ENCODE results near the gene TAF1B.

The TAF1B gene

DNA sequence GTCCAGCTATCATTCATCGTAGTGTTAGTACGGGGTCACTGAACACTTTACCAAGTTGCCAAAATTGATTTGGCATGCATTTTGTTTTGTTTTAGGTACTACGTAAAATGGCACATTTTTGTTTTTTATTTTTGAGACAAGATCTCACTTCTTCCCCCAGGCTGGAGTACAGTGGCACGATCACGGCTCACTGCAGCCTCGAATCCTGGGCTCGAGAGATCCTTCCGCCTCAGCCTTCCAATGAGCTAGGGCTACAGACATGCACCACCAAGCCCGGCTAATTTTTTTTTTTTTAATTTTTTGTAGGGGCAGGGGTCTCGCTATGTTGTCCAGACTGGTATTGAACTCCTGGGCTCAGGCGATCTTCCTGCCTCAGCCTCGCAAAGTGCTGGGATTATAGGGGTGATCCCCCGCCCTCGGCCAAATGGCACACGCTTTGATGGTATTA lies 786 bp downstream of the TAF1B start:
- Histone ChIP-seq H3K27ac (ENCODE audit: low read depth, low read length) (peak overlapping the region; percentile 83), H4K20me1 (ENCODE audit: low read depth, low read length) (peaks cover 5% of the 10 kb centered on the region; the same call in 1 of the 2 replicates), H3K4me2 (ENCODE audit: low read depth, low read length, poor library complexity, severe bottlenecking) (peak overlapping the region; percentile 88), H3K9ac (ENCODE audit: low read length) (peak overlapping the region; percentile 74), H2AFZ (ENCODE audit: low read depth, low read length, severe bottlenecking) (peak overlapping the region; percentile 85), H3K27me3 (ENCODE audit: low read length) (no peaks in the 10 kb centered on the region), H3K9me2 (replicated peaks; ENCODE audit: insufficient read depth, low read length) (no peaks in the 10 kb centered on the region), H3K36me3 (ENCODE audit: low read length) (peaks cover 22% of the 10 kb centered on the region; the same call in 1 of the 2 replicates), H3F3A (ENCODE audit: insufficient read depth) (peaks cover 16% of the 10 kb centered on the region), H3K79me2 (ENCODE audit: insufficient read depth, low read length) (peaks cover 51% of the 10 kb centered on the region), H3K4me3 (ENCODE audit: insufficient read depth, low read length, poor library complexity, severe bottlenecking) (peak overlapping the region; percentile 89), H3K9me3 (ENCODE audit: insufficient read depth, low read length) (no peaks in the 10 kb centered on the region)
- no peak for TF ChIP-seq EZH2phosphoT487 (conservative IDR thresholded peaks at IDR 0.05; ENCODE audit: low read length)
- TF ChIP-seq, protein P1, sequence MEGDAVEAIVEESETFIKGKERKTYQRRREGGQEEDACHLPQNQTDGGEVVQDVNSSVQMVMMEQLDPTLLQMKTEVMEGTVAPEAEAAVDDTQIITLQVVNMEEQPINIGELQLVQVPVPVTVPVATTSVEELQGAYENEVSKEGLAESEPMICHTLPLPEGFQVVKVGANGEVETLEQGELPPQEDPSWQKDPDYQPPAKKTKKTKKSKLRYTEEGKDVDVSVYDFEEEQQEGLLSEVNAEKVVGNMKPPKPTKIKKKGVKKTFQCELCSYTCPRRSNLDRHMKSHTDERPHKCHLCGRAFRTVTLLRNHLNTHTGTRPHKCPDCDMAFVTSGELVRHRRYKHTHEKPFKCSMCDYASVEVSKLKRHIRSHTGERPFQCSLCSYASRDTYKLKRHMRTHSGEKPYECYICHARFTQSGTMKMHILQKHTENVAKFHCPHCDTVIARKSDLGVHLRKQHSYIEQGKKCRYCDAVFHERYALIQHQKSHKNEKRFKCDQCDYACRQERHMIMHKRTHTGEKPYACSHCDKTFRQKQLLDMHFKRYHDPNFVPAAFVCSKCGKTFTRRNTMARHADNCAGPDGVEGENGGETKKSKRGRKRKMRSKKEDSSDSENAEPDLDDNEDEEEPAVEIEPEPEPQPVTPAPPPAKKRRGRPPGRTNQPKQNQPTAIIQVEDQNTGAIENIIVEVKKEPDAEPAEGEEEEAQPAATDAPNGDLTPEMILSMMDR (IDR thresholded peaks at IDR 0.05; ENCODE audit: insufficient read depth, low read length, poor library complexity, severe bottlenecking): no peak

DNA sequence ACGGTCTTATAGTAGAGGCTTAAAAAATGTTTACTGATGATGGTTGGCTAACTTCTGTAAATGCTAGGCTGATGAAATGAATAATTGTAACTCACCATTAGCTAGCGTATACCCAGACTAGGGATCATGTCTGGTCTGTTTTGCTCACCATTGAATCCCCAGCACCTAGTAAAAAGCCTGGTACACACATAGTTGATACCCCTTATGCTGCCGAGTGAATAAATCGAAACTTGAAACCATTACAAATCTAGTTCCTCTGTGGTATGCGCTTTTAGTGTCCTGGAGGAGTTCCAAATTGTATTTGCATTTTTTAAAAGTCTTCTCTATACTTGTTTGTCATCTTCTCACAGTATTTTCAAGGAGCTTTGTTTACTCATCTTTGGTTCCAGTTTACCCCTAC lies 1.3 kb downstream of the TAF1B start:
- no peaks in the 10 kb centered on the region for H3K27me3 ChIP-seq (ENCODE audit: low read length)
- no peaks in the 10 kb centered on the region for H3K9me2 ChIP-seq (replicated peaks; ENCODE audit: insufficient read depth, low read length)
- H3F3A ChIP-seq (ENCODE audit: insufficient read depth): peaks cover 16% of the 10 kb centered on the region
- H3K79me2 ChIP-seq (ENCODE audit: insufficient read depth, low read length): peaks cover 51% of the 10 kb centered on the region
- H4K20me1 ChIP-seq (ENCODE audit: low read depth, low read length): peaks cover 5% of the 10 kb centered on the region; the same call in 1 of the 2 replicates
- H3K36me3 ChIP-seq (ENCODE audit: low read length): peaks cover 27% of the 10 kb centered on the region; the same call in 1 of the 2 replicates
- TF ChIP-seq EZH2phosphoT487 (conservative IDR thresholded peaks at IDR 0.05; ENCODE audit: low read length): no peak
- TF ChIP-seq, protein P1 (IDR thresholded peaks at IDR 0.05; ENCODE audit: insufficient read depth, low read length, poor library complexity, severe bottlenecking): no peak
- H2AFZ ChIP-seq (ENCODE audit: low read depth, low read length, severe bottlenecking): no peak overlapping the region
- H3K4me2 ChIP-seq (ENCODE audit: low read depth, low read length, poor library complexity, severe bottlenecking): peak overlapping the region; percentile 88
- H3K9ac ChIP-seq (ENCODE audit: low read length): peak overlapping the region; percentile 74
- H3K4me3 ChIP-seq (ENCODE audit: insufficient read depth, low read length, poor library complexity, severe bottlenecking): peak overlapping the region; percentile 89
- peak overlapping the region; percentile 83 for H3K27ac ChIP-seq (ENCODE audit: low read depth, low read length)
- no peaks in the 10 kb centered on the region for H3K9me3 ChIP-seq (ENCODE audit: insufficient read depth, low read length)

DNA sequence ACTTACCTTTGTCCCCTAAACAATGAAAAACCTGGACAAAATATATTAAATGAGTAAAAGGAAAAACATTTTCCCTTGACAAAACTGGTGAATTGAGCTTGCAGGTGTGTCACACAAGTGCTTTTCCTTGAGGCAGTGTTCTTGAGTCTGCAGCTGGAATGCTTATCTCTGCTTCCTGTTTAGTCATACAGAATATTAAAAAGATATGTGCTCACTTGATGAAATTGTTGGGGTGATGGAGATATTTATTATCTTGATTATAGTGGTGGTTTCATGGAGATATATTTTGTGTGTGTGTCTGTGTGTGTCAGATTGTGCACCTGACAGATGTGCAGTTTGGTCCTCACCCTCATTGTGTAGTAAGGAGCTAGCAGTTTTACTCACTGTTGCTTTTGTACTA lies 3.3 kb downstream of the TAF1B start:
- no peak overlapping the region for H3K27ac ChIP-seq (ENCODE audit: low read depth, low read length)
- H2AFZ ChIP-seq (ENCODE audit: low read depth, low read length, severe bottlenecking): no peak overlapping the region
- H3K9me3 ChIP-seq (ENCODE audit: insufficient read depth, low read length): no peaks in the 10 kb centered on the region
- H3K9me2 ChIP-seq (replicated peaks; ENCODE audit: insufficient read depth, low read length): no peaks in the 10 kb centered on the region
- H3K27me3 ChIP-seq (ENCODE audit: low read length): no peaks in the 10 kb centered on the region
- TF ChIP-seq, protein P1 (IDR thresholded peaks at IDR 0.05; ENCODE audit: insufficient read depth, low read length, poor library complexity, severe bottlenecking): no peak
- TF ChIP-seq EZH2phosphoT487 (conservative IDR thresholded peaks at IDR 0.05; ENCODE audit: low read length): no peak
- peaks cover 5% of the 10 kb centered on the region; the same call in 1 of the 2 replicates for H4K20me1 ChIP-seq (ENCODE audit: low read depth, low read length)
- no peak overlapping the region for H3K4me2 ChIP-seq (ENCODE audit: low read depth, low read length, poor library complexity, severe bottlenecking)
- H3F3A ChIP-seq (ENCODE audit: insufficient read depth): peaks cover 16% of the 10 kb centered on the region
- H3K79me2 ChIP-seq (ENCODE audit: insufficient read depth, low read length): peaks cover 51% of the 10 kb centered on the region
- H3K4me3 ChIP-seq (ENCODE audit: insufficient read depth, low read length, poor library complexity, severe bottlenecking): no peak overlapping the region
- peaks cover 45% of the 10 kb centered on the region for H3K36me3 ChIP-seq (ENCODE audit: low read length)
- no peak overlapping the region for H3K9ac ChIP-seq (ENCODE audit: low read length)

All from SU-DHL-6 (cell line).